SU-DHL-6 (cell line): ENCODE results near the gene CC2D1A.

Source experiments
- H2AFZ ChIP-seq: fragments of 200-600 bp; sonication (generic); 2 replicates; pipeline ENCODE4 v1.6.1; 2014; ENCODE audit warnings: low read depth, mild to moderate bottlenecking, moderate library complexity, mixed read lengths, antibody characterized with exemption, low read length; ENCODE audit not compliant: severe bottlenecking
- H3F3A ChIP-seq: fragments of 200-600 bp; shearing (Covaris generic); 2 replicates; pipeline ENCODE4 v1.6.0; 2016; ENCODE audit warnings: antibody characterized with exemption, mild to moderate bottlenecking; ENCODE audit not compliant: insufficient read depth
- H3K27ac ChIP-seq: fragments of 200-600 bp; sonication (generic); 2 replicates; pipeline ENCODE4 v1.5.1; 2016; ENCODE audit warnings: low read depth, mild to moderate bottlenecking, low read length, moderate library complexity, mixed read lengths
- H3K27me3 ChIP-seq: fragments of 200-600 bp; sonication (generic), shearing (Covaris generic); 2 replicates; pipeline ENCODE4 v1.6.0; 2014; ENCODE audit warnings: mild to moderate bottlenecking, low read length
- H3K36me3 ChIP-seq: fragments of 200-600 bp; sonication (generic); 2 replicates; pipeline ENCODE4 v1.6.1; 2014; ENCODE audit warnings: mild to moderate bottlenecking, low read length, mixed read lengths
- H3K4me2 ChIP-seq: fragments of 300-600, 200-600 bp; shearing (Covaris generic), sonication (generic); 2 replicates; pipeline ENCODE4 v1.6.0; 2014; ENCODE audit warnings: low read length, low read depth, mild to moderate bottlenecking; ENCODE audit not compliant: poor library complexity, severe bottlenecking
- H3K4me3 ChIP-seq: fragments of 200-600 bp; sonication (generic); 2 replicates; pipeline ENCODE4 v1.5.1; 2014; ENCODE audit warnings: antibody characterized with exemption, low read length, mild to moderate bottlenecking, mixed read lengths; ENCODE audit not compliant: insufficient read depth, poor library complexity, severe bottlenecking
- H3K79me2 ChIP-seq: fragments of 200-600 bp; sonication (generic); 2 replicates; pipeline ENCODE4 v1.6.1; 2014; ENCODE audit warnings: mild to moderate bottlenecking, low read length, moderate library complexity; ENCODE audit not compliant: insufficient read depth
- H3K9ac ChIP-seq: fragments of 200-600 bp; sonication (generic); 2 replicates; pipeline ENCODE4 v1.7.0; 2014; ENCODE audit warnings: mild to moderate bottlenecking, low read length
- H3K9me2 ChIP-seq: fragments of 200-600 bp; sonication (generic); replicated peaks from 2 replicates; pipeline ENCODE4 v1.6.1; 2014; ENCODE audit warnings: low read length; ENCODE audit not compliant: insufficient read depth
- H3K9me3 ChIP-seq: fragments of 200-600 bp; sonication (generic); 2 replicates; pipeline ENCODE4 v1.6.1; 2014; ENCODE audit warnings: low read length, mixed read lengths; ENCODE audit not compliant: insufficient read depth
- H4K20me1 ChIP-seq: fragments of 200-600 bp; sonication (generic); 2 replicates; pipeline ENCODE4 v1.6.1; 2014; ENCODE audit warnings: low read depth, mild to moderate bottlenecking, antibody characterized with exemption, low read length, moderate library complexity, mixed read lengths
- EZH2phosphoT487 ChIP-seq: fragments of 200-600 bp; sonication (generic), shearing (Covaris generic); conservative IDR thresholded peaks from 2 replicates; pipeline ENCODE4 v1.6.1; 2018; ENCODE audit warnings: mild to moderate bottlenecking, antibody characterized with exemption, low read length, moderate library complexity, mixed read lengths
- TF ChIP-seq, protein P1 (sequence below): fragments of 200-600 bp; sonication (generic); IDR thresholded peaks from one replicate; pipeline ENCODE4 v1.5.1; 2017; ENCODE audit warnings: antibody characterized with exemption, mild to moderate bottlenecking, low read length, moderate library complexity; ENCODE audit not compliant: insufficient read depth, poor library complexity, severe bottlenecking

CC2D1A gene

DNA sequence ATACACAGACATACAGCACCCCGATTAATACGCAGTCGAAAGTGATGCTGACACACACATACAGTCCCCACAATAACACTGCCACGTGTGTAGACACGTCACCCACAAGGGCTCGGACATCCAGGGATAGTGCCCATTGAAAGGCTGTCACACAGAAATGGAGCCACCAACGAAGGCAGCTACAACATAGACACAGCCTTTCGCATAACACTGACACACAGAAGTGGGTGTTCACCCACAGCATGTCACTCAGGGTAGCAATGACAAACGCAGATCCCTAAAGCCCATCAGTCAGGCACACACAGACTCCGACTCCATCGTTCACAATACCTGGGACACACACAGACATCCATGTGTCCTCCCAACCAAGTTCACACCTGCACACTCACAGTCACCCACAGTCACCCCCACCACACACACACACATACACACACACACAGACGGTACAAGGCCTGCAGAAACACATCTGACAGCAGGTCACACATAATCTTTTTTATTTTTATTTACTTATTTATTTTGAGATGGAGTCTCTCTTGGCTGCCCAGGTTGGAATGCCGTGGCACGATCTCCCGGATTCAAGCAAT, 39.4 kb upstream of the CC2D1A start:
- TF ChIP-seq EZH2phosphoT487 = no peak
- TF ChIP-seq, protein P1, sequence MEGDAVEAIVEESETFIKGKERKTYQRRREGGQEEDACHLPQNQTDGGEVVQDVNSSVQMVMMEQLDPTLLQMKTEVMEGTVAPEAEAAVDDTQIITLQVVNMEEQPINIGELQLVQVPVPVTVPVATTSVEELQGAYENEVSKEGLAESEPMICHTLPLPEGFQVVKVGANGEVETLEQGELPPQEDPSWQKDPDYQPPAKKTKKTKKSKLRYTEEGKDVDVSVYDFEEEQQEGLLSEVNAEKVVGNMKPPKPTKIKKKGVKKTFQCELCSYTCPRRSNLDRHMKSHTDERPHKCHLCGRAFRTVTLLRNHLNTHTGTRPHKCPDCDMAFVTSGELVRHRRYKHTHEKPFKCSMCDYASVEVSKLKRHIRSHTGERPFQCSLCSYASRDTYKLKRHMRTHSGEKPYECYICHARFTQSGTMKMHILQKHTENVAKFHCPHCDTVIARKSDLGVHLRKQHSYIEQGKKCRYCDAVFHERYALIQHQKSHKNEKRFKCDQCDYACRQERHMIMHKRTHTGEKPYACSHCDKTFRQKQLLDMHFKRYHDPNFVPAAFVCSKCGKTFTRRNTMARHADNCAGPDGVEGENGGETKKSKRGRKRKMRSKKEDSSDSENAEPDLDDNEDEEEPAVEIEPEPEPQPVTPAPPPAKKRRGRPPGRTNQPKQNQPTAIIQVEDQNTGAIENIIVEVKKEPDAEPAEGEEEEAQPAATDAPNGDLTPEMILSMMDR = no peak
- Histone ChIP-seq H4K20me1 (no peaks in the 10 kb centered on the region), H3F3A (no peaks in the 10 kb centered on the region), H3K9ac (no peak overlapping the region), H2AFZ (no peak overlapping the region), H3K36me3 (no peaks in the 10 kb centered on the region), H3K79me2 (no peaks in the 10 kb centered on the region), H3K27me3 (no peaks in the 10 kb centered on the region), H3K4me2 (no peak overlapping the region), H3K27ac (no peak overlapping the region), H3K9me2 (no peaks in the 10 kb centered on the region), H3K4me3 (no peak overlapping the region), H3K9me3 (no peaks in the 10 kb centered on the region)

DNA sequence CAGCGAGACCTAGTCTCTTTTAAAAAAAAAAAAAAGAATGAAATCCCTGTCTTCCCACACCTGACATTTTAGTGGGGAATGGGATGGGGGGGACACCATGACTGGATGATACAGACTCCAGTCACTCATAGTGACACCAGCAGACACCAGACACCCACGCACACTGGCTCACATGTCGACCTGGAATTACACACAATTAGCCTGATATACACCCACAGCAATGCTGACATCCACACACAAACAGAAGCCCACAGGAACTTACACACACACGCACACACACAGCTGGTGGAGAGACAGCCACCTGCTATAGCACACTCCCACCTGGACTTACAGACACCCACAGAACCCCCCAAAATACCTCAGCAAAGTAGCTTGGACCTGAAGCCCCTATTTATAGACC, 37.3 kb upstream of the CC2D1A start:
- no peaks in the 10 kb centered on the region for H3K9me2 ChIP-seq
- H4K20me1 ChIP-seq = no peaks in the 10 kb centered on the region
- H3K9ac ChIP-seq = no peak overlapping the region
- no peaks in the 10 kb centered on the region for H3K27me3 ChIP-seq
- H2AFZ ChIP-seq = no peak overlapping the region
- no peaks in the 10 kb centered on the region for H3K36me3 ChIP-seq
- H3K9me3 ChIP-seq = no peaks in the 10 kb centered on the region
- TF ChIP-seq EZH2phosphoT487 = no peak
- TF ChIP-seq, protein P1 = no peak
- H3K27ac ChIP-seq = no peak overlapping the region
- no peak overlapping the region for H3K4me2 ChIP-seq
- no peaks in the 10 kb centered on the region for H3K79me2 ChIP-seq
- no peak overlapping the region for H3K4me3 ChIP-seq
- H3F3A ChIP-seq = no peaks in the 10 kb centered on the region

DNA sequence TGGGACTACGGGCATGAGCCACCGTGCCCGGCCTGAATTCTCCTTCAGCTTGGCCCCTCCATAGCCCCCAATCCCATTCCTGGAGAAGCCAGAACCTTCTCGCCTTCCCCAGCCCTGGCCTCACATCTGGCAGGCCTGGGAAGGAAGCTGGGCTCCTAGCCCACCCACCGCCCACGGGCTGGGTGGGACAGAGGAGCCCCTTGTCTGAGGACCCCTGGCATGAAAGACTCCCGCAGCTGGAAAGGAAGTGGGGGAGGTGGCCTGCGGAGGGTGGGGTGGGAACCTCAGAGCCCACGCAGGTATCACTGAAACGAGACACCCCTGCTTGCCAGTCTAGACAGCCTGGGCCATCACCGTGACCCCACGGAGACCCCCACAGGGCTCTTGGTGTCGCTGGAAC, 36.7 kb upstream of the CC2D1A start:
- H3K9me2 ChIP-seq = no peaks in the 10 kb centered on the region
- H4K20me1 ChIP-seq = no peaks in the 10 kb centered on the region
- H3K9ac ChIP-seq = no peak overlapping the region
- no peaks in the 10 kb centered on the region for H3K36me3 ChIP-seq
- H3K4me3 ChIP-seq = no peak overlapping the region
- no peak overlapping the region for H3K27ac ChIP-seq
- no peaks in the 10 kb centered on the region for H3F3A ChIP-seq
- no peaks in the 10 kb centered on the region for H3K27me3 ChIP-seq
- no peak overlapping the region for H2AFZ ChIP-seq
- TF ChIP-seq EZH2phosphoT487 = no peak
- TF ChIP-seq, protein P1 = no peak
- H3K79me2 ChIP-seq = no peaks in the 10 kb centered on the region
- H3K9me3 ChIP-seq = no peaks in the 10 kb centered on the region
- no peak overlapping the region for H3K4me2 ChIP-seq
